Endothelial cell (in vitro differentiated cells): Measurements from ENCODE around the gene ADARB2. TPM values are rescaled to one million over a fixed set of nuclear protein-coding genes. Genes with fewer than 3 reads are reported as not detected.

Experiments used
- DNase-seq: peaks from one replicate; pipeline ENCODE4 v3.0.0; 2021; ENCODE audit warnings: low spot score
- H3K27ac Mint-ChIP-seq: one replicate; pipeline ENCODE4 v1.8.0; 2021; ENCODE audit warnings: mixed read lengths, inconsistent platforms; ENCODE audit not compliant: unreplicated experiment
- H3K27me3 Mint-ChIP-seq: one replicate; pipeline ENCODE4 v1.8.0; 2021; ENCODE audit warnings: mild to moderate bottlenecking, moderate library complexity, mixed read lengths, inconsistent platforms; ENCODE audit not compliant: unreplicated experiment
- H3K36me3 Mint-ChIP-seq: one replicate; pipeline ENCODE4 v1.8.0; 2021; ENCODE audit warnings: mild to moderate bottlenecking, low read depth, mixed read lengths, inconsistent platforms; ENCODE audit not compliant: unreplicated experiment
- H3K4me1 Mint-ChIP-seq: one replicate; pipeline ENCODE4 v1.8.0; 2021; ENCODE audit warnings: mild to moderate bottlenecking, mixed read lengths, inconsistent platforms; ENCODE audit not compliant: unreplicated experiment
- H3K4me3 Mint-ChIP-seq: one replicate; pipeline ENCODE4 v1.8.0; 2021; ENCODE audit warnings: mild to moderate bottlenecking, mixed read lengths, inconsistent platforms; ENCODE audit not compliant: unreplicated experiment
- H3K9me3 Mint-ChIP-seq: one replicate; pipeline ENCODE4 v1.8.0; 2021; ENCODE audit warnings: mixed read lengths, inconsistent platforms; ENCODE audit not compliant: unreplicated experiment
- total RNA-seq: library from RNA; stranded (reverse); fragmentation: NEBNext Ultra II Directional; extraction: Animal tissue kit (Norgen Biotek cat#: 25700); gene quantifications from one replicate; pipeline ENCODE4 v1.2.1, GENCODE V29; 2021; ENCODE audit not compliant: unreplicated experiment
- TF ChIP-seq, protein P1 (sequence below): fragments of 200-600 bp; sonication (generic); IDR thresholded peaks from one replicate; pipeline ENCODE4 v1.5.0; 2021; ENCODE audit warnings: antibody characterized with exemption; ENCODE audit not compliant: unreplicated experiment

ADARB2 gene
- total RNA-seq, 1 donor from 2014 or later = 54.9 TPM

DNA sequence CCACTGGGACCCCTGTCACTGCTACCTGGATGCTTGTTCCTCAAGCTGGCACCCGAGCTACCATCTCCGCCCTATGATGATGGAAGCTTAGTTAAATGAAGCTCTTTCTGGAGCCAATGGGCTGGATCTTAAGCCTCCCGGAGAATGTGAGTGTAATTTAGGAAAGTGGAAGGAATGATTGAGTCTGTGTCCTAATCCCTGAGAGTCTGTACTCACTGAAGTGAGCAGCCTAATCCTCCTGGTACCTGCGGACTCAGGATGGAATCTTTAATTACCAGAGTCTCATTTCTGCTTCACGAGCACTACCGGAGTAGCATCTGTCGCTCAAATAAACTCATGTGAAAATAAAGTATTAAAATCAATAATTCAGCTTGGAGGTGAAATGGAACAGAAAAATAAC is 425.6 kb downstream of the ADARB2 start:
- Mint-ChIP-seq H3K9me3 (no peaks in the 10 kb centered on the region), H3K36me3 (no peaks in the 10 kb centered on the region), H3K27ac (no peak overlapping the region), H3K4me1 (peaks cover 5% of the 10 kb centered on the region), H3K4me3 (no peak overlapping the region), H3K27me3 (no peaks in the 10 kb centered on the region)
- TF ChIP-seq, protein P1, sequence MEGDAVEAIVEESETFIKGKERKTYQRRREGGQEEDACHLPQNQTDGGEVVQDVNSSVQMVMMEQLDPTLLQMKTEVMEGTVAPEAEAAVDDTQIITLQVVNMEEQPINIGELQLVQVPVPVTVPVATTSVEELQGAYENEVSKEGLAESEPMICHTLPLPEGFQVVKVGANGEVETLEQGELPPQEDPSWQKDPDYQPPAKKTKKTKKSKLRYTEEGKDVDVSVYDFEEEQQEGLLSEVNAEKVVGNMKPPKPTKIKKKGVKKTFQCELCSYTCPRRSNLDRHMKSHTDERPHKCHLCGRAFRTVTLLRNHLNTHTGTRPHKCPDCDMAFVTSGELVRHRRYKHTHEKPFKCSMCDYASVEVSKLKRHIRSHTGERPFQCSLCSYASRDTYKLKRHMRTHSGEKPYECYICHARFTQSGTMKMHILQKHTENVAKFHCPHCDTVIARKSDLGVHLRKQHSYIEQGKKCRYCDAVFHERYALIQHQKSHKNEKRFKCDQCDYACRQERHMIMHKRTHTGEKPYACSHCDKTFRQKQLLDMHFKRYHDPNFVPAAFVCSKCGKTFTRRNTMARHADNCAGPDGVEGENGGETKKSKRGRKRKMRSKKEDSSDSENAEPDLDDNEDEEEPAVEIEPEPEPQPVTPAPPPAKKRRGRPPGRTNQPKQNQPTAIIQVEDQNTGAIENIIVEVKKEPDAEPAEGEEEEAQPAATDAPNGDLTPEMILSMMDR = no peak
- no peak for DNase-seq

DNA sequence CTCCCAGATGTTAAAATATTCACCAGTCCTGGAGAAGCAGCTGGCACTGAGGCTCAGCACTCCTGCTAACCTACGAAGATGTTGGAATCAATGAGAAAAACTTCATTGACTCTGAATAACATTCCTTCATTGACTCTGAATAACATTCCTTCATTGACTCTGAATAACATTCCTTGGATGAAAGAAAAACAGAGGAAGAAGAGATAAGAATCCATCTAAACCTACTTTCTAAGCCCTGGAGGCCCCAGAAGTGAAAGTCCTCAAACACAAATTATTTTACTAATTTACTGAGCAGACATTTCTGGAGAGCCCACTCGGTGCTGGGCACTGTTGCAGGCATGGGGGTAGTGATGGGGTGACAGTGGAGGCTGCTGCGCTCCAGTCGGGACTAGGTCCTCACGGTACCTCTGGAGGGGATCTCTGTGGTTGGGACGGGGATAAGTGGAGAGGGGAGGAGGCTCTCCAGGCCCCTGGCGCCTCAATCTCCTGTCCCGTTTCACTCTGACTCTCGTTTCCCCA is 427.0 kb downstream of the ADARB2 start:
- peaks cover 3% of the 10 kb centered on the region for H3K4me1 Mint-ChIP-seq
- DNase-seq = no peak
- no peaks in the 10 kb centered on the region for H3K27me3 Mint-ChIP-seq
- H3K9me3 Mint-ChIP-seq = no peaks in the 10 kb centered on the region
- TF ChIP-seq, protein P1 = no peak
- no peak overlapping the region for H3K4me3 Mint-ChIP-seq
- no peak overlapping the region for H3K27ac Mint-ChIP-seq
- H3K36me3 Mint-ChIP-seq = no peaks in the 10 kb centered on the region

DNA sequence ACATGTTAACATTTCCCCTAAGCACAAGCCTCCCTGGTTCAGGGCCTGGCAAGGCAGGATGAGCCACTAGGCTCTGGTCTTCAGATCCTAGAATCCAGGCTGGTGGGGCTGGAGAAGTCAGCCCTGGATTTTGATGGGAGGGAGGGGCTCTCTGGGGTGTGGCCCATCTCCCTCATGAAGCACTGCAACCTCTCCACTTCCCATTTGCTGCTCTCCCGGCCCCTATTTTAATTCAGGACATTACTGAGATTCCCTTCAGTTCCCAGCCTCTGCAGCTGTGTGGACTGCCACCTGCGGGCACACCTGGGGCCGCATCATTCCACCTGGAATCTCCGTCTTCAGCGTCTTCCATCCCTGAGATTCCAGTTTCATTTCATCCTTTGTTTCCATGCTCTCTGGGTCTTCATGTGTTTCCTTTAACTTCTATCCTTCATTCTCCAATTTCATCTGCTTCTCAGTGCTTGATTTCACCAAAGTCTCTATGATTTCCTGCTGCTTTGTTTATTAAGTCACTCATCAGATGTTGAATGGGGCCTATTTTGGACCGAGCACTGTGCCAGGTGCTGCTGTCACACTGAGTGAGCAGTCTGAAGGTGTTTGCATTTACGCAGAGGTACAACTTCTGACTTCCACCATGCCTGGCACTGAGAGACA is 427.6 kb downstream of the ADARB2 start:
- no peak for DNase-seq
- H3K9me3 Mint-ChIP-seq = no peaks in the 10 kb centered on the region
- no peaks in the 10 kb centered on the region for H3K27me3 Mint-ChIP-seq
- no peak overlapping the region for H3K27ac Mint-ChIP-seq
- H3K4me1 Mint-ChIP-seq = peaks cover 3% of the 10 kb centered on the region
- TF ChIP-seq, protein P1 = no peak
- H3K36me3 Mint-ChIP-seq = no peaks in the 10 kb centered on the region
- H3K4me3 Mint-ChIP-seq = no peak overlapping the region

DNA sequence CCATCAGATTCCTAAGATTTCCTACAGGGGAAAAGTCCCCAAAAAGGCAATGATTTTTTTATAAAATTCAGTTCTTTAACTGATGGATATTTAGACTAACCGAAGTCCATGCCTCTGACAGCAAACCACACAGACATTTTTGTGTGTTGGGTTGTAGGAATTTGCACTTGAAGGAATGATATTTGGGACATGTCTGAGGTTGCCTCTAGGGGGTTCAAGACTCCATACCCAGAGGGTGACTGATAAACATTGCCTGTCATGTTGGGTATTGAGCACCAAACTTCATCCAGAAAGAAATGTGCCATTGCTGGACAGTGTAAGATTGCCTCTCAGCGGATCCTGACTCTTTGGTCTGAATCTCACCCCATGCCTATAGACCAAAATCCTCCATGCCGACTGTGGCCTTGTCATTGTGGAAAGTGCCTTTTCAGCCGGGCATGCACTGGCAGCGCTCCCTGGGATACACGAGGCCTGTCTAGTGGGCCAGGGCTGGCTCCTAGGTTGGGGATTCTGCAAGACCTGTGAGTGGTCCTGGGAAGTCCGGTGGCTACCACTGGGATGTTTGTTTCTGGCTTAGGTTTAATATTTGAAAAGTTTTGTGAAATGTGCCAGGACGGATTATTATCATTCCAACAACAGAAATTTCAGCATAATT is 428.2 kb downstream of the ADARB2 start:
- no peaks in the 10 kb centered on the region for H3K27me3 Mint-ChIP-seq
- H3K27ac Mint-ChIP-seq = no peak overlapping the region
- H3K9me3 Mint-ChIP-seq = no peaks in the 10 kb centered on the region
- no peak overlapping the region for H3K4me3 Mint-ChIP-seq
- TF ChIP-seq, protein P1 = no peak
- H3K36me3 Mint-ChIP-seq = no peaks in the 10 kb centered on the region
- H3K4me1 Mint-ChIP-seq = peaks cover 3% of the 10 kb centered on the region
- no peak for DNase-seq
